Caki2 (cell line): ENCODE results near the gene HOXD12. TPM values are rescaled to one million over a fixed set of nuclear protein-coding genes. Genes with fewer than 3 reads are reported as not detected.

Experiments
- DNase-seq: peaks from one replicate; pipeline ENCODE4 v3.0.0-alpha.2; 2015; ENCODE audit warnings: low read depth
- in situ Hi-C: cut with HindIII; loops from 2 replicates; pipeline ENCODE4 v1.10.0; 2016; ENCODE audit warnings: low sequenced_read_pairs, low pct_unique_long_range_greater_than_20kb, mixed read lengths
- total RNA-seq: library from RNA; depleted of rRNA; stranded (reverse); fragments of >200 nt; shearing (Covaris generic); gene quantifications from 2 replicates; pipeline ENCODE4 v1.2.3, GENCODE V29; 2014; ENCODE audit warnings: low replicate concordance

Gene HOXD12
- total RNA-seq, 1 experiment from 2014 or later, result not detected

- DNase-seq, result no peak
- in situ Hi-C loops, result no loop called here
Observed at GRCh38 chr2:176114120-176114929, 14.7 kb downstream of the HOXD12 start.

- in situ Hi-C loops, result no loop called here
- no peak for DNase-seq
Observed at GRCh38 chr2:176114930-176115625, 15.5 kb downstream of the HOXD12 start.

- in situ Hi-C loops, result no loop called here
- DNase-seq, result peak; percentile 91
Observed at GRCh38 chr2:176115883-176116813, 16.6 kb downstream of the HOXD12 start, which contains the start of gene HOXD10. TSS of gene HOXD10 (plus strand) at chr2:176116778. CDS start at chr2:176116834, 56 bp downstream.

GRCh38 chr2:176117162-176117822, 17.7 kb downstream of the HOXD12 start:
- DNase-seq, result no peak
- in situ Hi-C loops, result no loop called here

GRCh38 chr2:176117823-176118371, 18.3 kb downstream of the HOXD12 start:
- in situ Hi-C loops, result no loop called here
- DNase-seq, result no peak

- in situ Hi-C loops, result no loop called here
- DNase-seq, result no peak
Observed at GRCh38 chr2:176118601-176119339, 19.2 kb downstream of the HOXD12 start.

GRCh38 chr2:176120364-176121189, 21.0 kb downstream of the HOXD12 start:
- in situ Hi-C loops, result no loop called here
- DNase-seq, result no peak

- DNase-seq, result no peak
- in situ Hi-C loops, result no loop called here
Observed at GRCh38 chr2:176121190-176122051, 21.8 kb downstream of the HOXD12 start.

GRCh38 chr2:176122052-176122682, 22.6 kb downstream of the HOXD12 start:
- peak; percentile 83 for DNase-seq
- in situ Hi-C loops, result no loop called here

- DNase-seq, result peak; percentile 87
- in situ Hi-C loops, result no loop called here
Observed at GRCh38 chr2:176122683-176123410, 23.3 kb downstream of the HOXD12 start, which contains the start of gene HOXD9. TSS of gene HOXD9 (plus strand) at chr2:176122719. CDS start at chr2:176122769, 50 bp downstream.

GRCh38 chr2:176123411-176124109, 24.0 kb downstream of the HOXD12 start:
- in situ Hi-C loops, result no loop called here
- no peak for DNase-seq

- in situ Hi-C loops, result no loop called here
- no peak for DNase-seq
Observed at GRCh38 chr2:176124110-176124946, 24.7 kb downstream of the HOXD12 start.
